GM21528 (cell line): ENCODE measurements around the gene ARIH1.
"Not testable (repeated sequence)": the region's sequence is repeated elsewhere in the genome, so short reads cannot be mapped to it uniquely, and the experiment has no call there.

Source experiments
- ATAC-seq: cut with Tn5 transposase; IDR thresholded peaks from one replicate; pipeline ENCODE4 v1.9.1; 2021; ENCODE audit warnings: mild to moderate bottlenecking, moderate library complexity; ENCODE audit not compliant: unreplicated experiment, low FRiP score

The ARIH1 gene

GRCh38 chr15:72648631-72649253 lies 174.6 kb downstream of the ARIH1 start:
- not testable (repeated sequence) for ATAC-seq
